AG04449 (cell line): Measurements from ENCODE around the gene AIG1.
"Not testable (repeated sequence)": the region's sequence is repeated elsewhere in the genome, so short reads cannot be mapped to it uniquely, and the experiment has no call there.

Source experiments
- CTCF ChIA-PET: fragments of 350-600 bp; formaldehyde crosslinking; extraction: SDS; loops from one replicate; lab custom pipeline; 2021; ENCODE audit warnings: antibody characterized with exemption; lab: Yijun Ruan, JAX
- POLR2A ChIA-PET: fragments of 400-600, 350-600 bp; formaldehyde crosslinking; extraction: SDS; loops from one replicate; lab custom pipeline; 2020; ENCODE audit warnings: antibody characterized with exemption, inconsistent platforms; lab: Yijun Ruan, JAX
- DNase-seq: peaks from one replicate; pipeline ENCODE4 v3.0.0-alpha.2; 2010; ENCODE audit warnings: low read depth, low spot score
- H3K4me3 ChIP-seq: 2 replicates; pipeline ENCODE4 v1.5.1; 2011; ENCODE audit warnings: low read depth, mild to moderate bottlenecking, control low read depth, low read length
- CTCF ChIP-seq: IDR thresholded peaks from one replicate; pipeline ENCODE4 v1.5.1; 2011; ENCODE audit warnings: mild to moderate bottlenecking, moderate library complexity, low read length, control low read depth, inconsistent platforms; ENCODE audit not compliant: insufficient read depth; ENCODE audit errors: missing control alignments

Gene AIG1

GRCh38 chr6:143038833-143039232 lies 21.9 kb upstream of the AIG1 start:
- H3K4me3 ChIP-seq = no peak overlapping the region
- ChIA-PET POLR2A (no interaction called here), CTCF (no interaction called here)
- TF ChIP-seq CTCF = no peak
- DNase-seq = no peak

DNA sequence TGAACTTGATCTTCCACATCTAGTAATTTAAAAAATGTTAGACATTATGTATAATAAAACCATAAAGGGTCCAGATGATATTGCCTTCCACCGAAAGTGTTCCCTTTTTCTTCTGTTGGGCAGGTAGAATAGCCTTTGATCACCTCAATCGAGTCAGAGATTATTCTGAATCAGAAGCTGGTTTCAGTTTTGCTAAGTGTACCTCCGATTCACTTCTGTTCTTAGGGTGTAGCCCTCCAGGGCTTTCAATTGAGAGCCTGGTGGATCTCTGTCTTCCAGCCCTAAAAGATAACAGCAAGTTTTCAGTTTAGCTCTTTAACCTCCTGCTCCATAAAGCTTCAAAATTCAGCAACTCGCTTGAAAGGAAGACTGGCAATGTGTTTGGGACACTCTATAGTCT lies 21.1 kb upstream of the AIG1 start:
- no peak for TF ChIP-seq CTCF
- POLR2A ChIA-PET = no interaction called here
- CTCF ChIA-PET = no interaction called here
- DNase-seq = no peak
- no peak overlapping the region for H3K4me3 ChIP-seq

GRCh38 chr6:143040018-143040417 lies 20.7 kb upstream of the AIG1 start:
- POLR2A ChIA-PET = no interaction called here
- TF ChIP-seq CTCF = no peak
- no peak overlapping the region for H3K4me3 ChIP-seq
- CTCF ChIA-PET = no interaction called here
- DNase-seq = no peak

DNA sequence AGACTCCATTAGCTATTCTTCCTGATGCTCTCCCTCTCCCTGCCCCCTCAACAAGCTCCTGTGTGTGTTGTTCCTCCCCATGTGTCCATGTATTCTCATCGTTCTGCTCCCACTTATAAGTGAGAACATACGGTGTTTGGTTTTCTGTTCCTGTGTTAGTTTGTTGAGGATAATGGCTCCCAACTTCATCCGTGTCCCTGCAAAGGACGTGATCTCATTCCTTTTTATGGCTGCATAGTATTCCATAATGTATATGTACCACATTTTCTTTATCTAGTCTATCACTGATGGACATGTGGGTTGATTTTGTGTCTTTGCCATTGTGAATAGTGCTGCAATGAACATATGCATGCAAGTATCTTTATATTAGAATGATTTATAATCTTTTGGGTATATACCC lies 16.3 kb upstream of the AIG1 start:
- POLR2A ChIA-PET, H3K4me3 ChIP-seq, DNase-seq: not testable (repeated sequence)
- CTCF ChIA-PET = interaction anchor here (1.6 kb wide), 1 partner anchor 12 kb away, joined by 3 read pairs; no protein-coding TSS in a partner anchor

- ChIA-PET POLR2A (no interaction called here), CTCF (interaction anchor here (1.1 kb wide), 1 partner anchor 23 kb away, joined by 4 read pairs; no protein-coding TSS in a partner anchor)
- no peak for TF ChIP-seq CTCF
- no peak for DNase-seq
- H3K4me3 ChIP-seq = no peak overlapping the region
Observed at GRCh38 chr6:143049611-143050010, 11.1 kb upstream of the AIG1 start.

DNA sequence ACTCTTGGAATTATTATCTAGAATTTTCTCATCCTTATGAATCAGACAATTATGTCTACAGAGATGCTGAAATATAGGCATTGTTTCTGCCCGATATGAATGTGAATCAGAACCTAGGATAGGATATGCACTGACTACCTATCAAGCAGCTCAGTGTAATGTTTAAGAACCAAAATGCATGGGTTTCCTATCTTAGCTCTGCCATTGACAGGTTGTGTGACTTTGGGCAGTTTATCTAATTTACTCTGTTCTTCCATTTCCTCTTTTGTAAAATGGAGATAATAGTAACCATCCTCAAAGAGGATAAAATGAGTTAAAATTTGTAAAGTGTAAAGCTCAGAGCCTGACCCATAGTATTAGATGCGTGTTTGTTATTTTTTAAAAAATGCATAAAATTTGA lies 10.2 kb upstream of the AIG1 start:
- CTCF ChIA-PET = interaction anchor here (1.1 kb wide), 1 partner anchor 24 kb away, joined by 4 read pairs; no protein-coding TSS in a partner anchor
- TF ChIP-seq CTCF = no peak
- DNase-seq = no peak
- no peak overlapping the region for H3K4me3 ChIP-seq
- POLR2A ChIA-PET = no interaction called here

GRCh38 chr6:143052282-143052681 lies 8.4 kb upstream of the AIG1 start:
- H3K4me3 ChIP-seq = no peak overlapping the region
- no peak for DNase-seq
- ChIA-PET POLR2A (no interaction called here), CTCF (interaction anchor here (1.5 kb wide), 2 partner anchors 360 to 376 kb away, joined by 3 read pairs; no protein-coding TSS in a partner anchor)
- TF ChIP-seq CTCF = no peak
